DMS 273 (cell line): ENCODE measurements around the gene FAM149A.

Source experiments
- DNase-seq: peaks from one replicate; lab custom pipeline; 2025; ENCODE audit not compliant: unreplicated experiment; lab: John Stamatoyannopoulos, UW

The FAM149A gene

DNA sequence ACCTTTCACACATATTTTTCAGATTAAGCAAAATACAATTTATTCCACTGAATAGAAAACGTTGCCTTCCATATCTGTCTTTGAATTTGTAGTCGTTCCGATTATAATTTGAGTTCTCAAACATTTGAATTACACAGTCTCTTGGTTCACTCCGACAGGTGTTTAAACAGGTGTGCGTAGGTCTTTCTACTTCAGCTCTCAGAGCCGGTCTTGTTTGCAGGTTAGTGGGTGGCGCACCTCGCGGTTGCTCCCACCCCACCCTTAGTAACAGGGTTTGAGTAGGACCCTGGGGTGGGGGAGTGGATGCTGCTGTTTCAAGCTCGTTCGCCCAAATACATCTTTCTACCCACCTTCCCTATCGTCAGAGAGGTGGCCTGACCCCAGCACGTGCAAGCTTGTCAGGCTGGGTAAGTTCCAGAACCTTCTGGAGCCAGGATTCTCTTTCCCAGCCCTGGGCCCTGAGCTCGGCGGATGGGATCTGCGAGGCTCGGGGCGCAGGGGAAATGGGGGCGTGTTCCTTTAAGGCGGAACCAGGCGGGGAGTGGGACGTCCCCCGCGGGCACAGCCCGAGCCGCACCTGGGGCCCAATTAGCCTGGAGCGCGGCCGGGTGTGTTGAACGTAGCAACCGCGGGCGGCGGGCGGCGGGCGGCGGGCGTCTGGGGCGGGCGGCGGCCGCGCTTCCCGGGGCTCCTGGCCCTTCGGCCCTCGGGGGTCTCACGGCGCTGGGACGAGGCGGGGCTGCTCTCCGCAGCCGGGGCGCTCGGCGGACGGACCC lies at the start of gene FAM149A:
Gene FAM149A, plus strand, starts transcription at position 591 of the 776 bp plus-strand sequence.
- DNase-seq = peak; percentile 77

DNA sequence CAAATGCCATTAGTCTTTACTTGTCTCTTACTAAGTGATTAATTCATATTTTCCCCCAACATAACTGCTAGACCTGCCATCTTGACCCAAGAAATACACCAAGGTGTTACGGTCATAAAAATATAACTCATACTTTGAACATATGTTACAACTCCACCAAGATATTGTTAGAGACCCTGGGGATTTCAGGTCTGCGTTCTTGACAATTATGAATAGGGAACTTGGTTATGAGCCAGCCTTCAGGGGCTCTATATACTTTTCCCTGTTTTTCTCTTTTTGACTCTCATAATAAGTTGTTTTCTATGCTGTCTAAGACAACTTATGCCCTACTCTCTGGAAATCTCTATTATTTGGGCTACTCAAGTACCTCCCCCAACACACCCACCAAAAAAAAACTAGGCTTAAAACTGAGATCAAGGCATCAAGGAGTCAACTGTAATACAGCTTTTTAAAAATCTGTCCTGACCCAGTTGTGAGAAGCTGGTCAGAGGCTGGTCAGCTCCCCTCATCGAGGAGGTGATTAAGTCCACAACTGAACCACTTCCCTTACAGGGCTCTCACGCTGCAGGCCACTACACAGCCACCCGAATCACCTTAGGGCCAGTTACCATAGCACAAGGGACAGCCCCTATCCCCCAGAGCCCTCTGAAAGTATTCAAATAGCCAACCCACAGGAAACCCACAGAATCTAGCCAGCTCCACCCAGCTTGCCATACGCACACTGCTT lies 46.1 kb upstream of the FAM149A start:
- DNase-seq = no peak

DNA sequence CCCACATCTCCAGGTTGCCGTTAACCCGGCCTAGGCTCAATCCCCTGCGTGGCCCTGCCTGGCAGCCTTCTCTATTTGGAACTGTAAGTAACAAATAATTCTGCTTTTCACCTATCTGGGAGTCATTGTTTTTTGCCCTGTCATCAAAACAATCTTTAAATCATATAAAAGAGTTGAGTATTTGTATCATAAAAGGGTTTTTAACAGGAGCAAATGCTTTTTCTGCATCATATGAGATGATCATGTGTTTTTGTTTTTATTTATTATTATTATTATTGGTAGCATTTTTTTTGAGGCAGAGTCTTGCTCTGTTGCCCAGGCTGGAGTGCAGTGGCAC lies 45.6 kb upstream of the FAM149A start:
- DNase-seq = no peak

DNA sequence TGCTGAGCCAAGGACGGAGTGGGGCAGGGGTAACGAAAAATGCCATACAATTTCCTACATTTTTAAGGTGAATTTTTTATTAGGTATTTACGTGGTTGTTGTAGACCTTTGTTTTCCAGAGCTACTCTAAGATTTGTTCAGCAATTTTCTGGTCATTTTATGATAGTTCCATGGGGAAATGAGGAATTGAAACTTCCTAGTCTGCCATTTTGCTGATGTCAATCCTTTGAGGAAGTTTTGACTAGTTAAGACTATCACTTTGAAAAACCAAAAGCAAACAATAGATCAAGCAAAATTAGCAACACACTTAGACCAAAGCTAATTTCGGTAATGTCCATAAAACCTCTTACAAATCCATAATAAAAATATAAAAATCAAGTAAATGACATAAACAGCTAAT lies 42.6 kb upstream of the FAM149A start:
- no peak for DNase-seq

DNA sequence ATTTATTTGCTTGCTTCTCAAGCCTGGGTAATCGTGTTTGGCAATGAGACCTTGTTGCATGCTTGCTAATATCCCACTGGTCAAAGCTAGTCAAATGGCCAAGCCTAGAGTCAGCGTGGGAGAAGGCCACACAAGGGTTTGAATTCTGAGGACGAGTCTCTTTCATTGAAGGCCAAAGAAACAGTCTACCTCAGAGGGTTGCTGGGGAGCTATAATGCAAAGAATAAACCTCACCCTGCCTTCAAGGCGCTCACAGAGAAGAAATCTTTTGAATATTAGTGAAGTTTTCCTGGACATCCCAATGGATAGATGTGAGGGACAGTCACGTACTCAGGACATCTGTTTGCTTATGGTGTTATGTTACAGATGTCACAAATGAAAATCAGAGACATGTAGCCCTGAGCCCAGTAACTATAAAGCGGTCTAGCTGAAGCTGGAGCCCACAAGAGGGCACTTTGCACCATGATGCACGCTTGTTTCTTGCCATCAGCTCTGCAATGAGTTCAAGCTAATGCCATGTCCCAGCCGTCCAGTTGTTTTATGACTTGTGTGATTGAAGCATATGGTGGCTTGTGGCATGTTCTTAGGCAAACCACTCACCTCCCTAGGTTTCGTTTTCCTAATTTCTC lies 36.6 kb upstream of the FAM149A start:
- peak; percentile 59 for DNase-seq

DNA sequence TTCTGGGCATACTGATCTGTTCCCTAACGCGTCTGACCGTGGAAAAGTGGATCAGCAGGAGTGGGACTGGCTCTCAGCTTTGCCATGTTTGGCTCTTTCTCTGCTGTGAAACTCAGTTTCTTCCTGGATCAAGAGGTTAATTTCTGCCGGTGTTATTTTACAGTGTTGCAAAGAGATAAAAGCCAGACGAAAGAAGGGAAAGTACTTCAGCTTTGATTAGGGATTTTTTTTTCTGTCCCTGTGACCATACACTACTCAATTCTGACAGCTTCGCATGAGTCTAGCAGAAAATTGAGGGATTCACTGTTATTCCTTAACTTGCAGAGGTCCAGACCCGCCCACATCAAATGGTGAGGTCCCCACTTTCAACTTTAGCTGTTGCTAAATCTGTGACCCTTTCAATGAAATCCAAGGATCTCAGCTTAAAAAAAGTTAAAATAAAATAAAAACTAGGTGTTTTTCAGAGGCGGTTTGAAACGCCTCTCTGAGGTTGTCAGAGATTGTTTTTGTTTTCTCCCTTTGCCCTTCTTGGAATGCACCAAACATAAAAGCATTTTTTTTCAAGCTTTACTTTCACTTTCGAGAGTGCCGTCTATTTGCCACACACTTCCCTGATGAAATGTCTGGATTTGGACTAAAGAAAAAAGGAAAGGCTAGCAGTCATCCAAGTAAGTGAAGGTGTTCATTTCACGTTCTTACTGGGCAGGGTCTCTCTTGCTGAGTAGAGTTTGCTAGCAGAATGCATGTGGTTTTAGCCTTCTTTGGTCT lies 35.7 kb upstream of the FAM149A start, which contains the start of gene TLR3:
Gene TLR3, plus strand, starts transcription at position 576 of the 768 bp plus-strand sequence. CDS start 7,464 bp downstream, outside the sequence.
- peak; percentile 7 for DNase-seq

DNA sequence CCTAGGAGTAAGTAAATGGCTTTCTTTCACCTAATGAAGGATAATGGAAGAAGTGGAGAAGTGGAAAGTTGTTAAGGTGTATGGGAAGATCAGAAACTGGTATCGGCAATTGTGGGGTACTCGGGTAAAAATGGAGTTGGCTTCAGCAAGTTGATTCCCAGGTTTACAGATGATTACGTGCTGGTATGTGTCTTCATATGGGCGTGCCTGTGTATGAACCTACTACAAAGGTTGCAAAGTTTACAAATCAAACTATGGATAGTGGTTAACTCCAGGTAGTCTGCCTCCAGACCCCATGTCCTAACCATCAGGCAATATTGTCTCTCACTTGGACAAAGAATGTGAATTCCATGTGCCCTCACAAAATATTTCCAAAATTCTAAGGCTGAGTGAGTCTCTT lies 34.8 kb upstream of the FAM149A start:
- DNase-seq = no peak

DNA sequence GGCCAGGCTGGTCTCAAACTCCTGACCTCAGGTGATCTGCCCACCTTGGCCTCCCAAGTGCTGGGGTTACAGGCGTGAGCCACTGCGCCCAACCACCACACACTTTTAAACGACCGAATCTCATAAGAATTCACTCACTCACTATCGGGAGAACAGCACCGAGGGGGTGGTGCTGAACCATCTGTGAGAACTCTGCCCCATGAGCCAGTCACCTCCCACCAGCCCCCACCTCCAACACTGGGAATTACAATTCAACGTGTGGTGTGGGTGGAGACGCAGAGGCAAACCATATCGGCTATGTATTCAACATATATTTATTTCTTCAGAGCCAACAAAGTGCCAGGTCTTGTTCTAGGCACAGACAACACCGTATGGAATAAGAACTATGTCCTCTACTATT lies 32.0 kb upstream of the FAM149A start:
- no peak for DNase-seq

DNA sequence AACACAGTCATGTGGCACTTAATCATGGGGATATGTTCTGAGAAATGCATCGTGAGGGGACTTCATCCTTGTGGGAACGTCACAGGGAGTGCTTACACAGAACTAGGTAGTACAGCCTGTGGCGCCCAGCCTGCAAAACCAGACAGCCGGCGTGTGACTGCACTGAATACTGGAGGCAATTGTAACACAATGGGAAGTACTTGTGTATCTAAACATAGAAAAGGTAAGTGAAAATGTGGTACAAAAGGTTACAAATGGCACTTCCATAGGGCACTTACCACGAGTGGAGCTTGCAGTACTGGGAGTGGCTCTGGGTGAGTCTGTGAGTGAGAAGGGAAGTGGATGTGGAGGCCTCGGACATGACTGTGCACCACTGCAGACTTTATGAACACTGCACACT lies 30.3 kb upstream of the FAM149A start:
- no peak for DNase-seq

DNA sequence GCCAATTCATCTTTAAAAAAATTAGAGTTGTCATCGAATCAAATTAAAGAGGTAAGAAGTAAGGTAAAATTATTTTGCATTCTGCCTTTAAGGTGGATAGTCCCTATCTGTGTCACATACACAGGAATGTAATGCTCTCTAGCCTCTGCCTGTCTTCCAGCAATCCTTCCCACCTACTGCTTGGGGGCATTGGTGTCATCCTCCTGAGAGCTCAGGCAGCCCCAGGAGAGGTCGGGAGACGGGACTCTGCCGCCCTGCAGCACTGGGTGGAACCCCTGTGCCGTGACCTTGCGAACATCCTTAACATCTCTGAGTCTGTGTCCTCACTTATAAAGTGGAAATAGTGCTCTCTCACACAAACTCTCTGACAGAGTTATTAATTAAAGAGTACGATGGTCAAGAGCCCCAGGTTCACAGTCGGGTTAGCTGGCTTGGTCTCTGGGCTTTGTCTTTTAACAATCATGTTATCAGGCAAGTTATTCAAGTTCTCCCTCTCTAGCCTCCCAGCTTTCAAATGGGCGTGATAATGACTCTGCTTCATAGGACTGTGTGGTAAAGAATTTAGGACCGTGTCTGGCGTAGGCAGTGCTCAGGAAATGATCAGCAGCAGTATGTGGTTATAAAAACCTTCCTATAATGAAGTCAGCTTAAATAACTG lies 25.4 kb upstream of the FAM149A start:
- DNase-seq = no peak

DNA sequence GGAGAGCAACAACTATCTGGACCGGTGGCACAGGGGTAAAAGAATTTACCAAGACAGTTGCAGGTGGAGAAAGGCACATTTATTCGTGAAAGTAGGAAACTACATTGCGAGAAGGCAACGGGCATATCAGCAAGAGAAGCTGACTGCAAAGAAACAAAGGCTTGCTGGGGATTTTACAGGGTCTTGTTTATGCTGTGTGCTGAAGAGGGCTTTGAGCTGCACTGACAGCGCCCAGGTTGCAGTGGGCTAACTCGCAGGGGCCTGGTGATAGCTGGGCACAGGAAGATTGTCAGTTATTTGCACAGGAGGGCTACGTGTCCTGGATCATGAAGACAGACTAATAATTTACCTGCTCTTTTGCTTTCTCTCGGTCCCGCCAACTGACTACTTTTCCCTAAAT lies 24.8 kb upstream of the FAM149A start:
- no peak for DNase-seq

DNA sequence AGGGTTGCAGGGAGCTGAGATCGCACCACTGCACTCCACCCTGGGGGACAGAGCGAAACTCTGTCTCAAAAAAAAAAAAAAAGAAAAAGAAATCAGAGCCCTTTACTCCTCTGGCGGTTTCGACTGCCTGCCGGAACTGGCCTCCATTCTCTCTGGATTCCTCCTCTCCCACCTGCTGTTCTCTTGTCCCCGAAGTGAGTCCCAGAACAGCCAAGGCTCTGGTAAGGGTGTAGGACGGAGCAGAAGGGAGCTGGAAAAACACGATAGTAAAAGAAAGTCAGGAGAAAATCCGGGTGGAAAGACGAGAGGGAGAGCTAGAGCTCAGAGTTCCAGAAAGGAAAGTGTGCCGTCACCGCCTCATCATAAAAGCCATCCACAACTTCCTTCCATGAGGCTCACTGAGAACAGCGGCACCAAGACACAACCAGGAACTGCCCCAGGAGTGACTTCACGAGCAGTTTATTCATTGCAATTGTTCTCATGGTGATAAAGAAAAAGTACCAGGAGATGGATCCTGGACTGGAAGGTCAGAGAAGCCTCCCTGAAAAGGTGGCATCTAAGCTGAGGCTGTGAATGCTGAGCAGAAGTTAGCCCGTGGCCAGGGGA lies 23.2 kb upstream of the FAM149A start:
- DNase-seq = no peak

DNA sequence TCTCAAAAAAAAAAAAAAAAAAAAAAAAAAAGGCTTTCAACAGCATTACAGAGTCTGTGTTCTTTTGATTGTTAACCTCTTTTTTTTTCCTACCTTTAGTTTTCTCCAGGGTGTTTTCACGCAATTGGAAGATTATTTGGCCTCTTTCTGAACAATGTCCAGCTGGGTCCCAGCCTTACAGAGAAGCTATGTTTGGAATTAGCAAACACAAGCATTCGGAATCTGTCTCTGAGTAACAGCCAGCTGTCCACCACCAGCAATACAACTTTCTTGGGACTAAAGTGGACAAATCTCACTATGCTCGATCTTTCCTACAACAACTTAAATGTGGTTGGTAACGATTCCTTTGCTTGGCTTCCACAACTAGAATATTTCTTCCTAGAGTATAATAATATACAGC lies 22.3 kb upstream of the FAM149A start:
- DNase-seq = no peak

DNA sequence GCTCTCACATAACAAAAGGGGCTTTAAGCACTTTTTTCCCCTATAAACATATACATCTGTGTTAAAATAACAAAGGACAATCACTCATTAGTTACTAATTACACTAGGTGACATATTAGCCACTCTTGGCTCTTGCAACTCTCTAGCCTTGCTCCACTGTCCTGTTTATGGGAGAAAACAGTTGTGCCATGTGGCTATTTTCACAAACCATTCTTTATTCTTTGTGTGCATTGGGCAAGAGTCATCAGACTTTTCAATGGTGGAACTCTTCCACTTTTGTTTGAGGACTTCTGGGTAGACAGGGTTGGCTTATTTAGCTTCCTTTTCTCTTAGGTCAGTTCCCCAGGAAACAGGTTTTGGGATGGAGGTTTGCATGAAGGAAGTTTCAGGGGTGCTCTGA lies 16.0 kb upstream of the FAM149A start:
- DNase-seq = no peak

DNA sequence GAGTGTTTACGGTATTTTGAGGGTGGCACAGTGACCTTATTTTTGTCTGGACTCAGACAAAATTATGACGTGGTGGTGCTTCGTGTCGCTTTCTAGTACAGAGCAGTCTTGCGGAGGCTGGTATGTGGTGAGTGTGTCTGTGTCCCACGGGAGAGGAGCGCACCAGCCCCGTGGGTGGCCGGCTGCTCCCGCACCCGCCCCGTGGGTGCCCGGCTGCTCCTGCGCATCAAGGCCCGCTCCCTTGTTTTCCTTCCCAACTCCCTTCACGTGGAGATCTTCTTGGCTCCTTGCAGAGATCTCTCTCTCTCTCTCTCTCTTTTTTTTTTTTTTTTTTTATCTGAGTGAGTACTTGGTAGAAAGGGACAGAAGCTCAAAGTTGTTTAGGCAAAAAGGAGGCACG lies 12.2 kb upstream of the FAM149A start:
- DNase-seq = no peak

DNA sequence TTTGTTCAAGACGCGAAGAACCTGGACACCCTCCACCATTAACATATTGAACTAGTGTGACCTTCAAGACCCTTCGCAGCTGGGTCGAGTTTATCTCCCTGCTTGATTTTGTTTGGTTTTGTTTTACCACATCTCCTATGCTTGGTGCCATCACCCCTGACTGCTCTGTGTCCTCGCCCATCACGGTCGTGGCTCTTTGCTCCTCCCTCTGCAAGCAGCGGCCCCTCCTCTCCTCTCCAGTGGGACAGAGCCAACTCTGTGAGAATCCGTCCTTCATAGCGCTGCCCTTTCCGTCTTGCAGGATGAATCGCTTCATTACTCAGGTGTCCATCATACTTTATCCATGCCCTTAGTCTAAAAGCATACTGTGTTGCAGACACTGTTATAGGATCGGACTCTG lies 9.1 kb upstream of the FAM149A start:
- no peak for DNase-seq

DNA sequence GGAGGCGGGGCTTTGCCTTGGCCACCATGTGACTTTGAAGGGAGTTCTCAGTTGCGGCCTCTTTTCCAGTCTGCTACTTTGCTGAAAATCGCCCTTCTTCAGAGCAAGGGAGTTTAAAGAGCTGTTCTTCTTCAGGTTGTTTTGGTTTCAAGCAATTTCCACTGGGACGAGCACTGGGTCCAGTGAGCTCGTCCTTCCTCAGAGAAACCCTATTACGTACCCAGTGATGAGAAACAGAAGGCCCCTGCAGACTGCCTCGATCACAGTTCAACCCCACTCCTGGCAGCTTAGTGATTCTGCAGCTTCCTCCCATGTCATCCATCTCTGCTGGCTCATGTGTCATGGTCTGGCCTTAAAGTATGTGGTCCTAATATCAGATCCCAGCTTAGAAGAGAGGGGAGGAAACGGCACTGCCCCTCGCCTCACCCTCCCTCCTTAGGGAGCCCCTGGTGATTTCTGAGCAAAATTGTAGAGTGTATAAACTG lies 7.8 kb upstream of the FAM149A start:
- no peak for DNase-seq

DNA sequence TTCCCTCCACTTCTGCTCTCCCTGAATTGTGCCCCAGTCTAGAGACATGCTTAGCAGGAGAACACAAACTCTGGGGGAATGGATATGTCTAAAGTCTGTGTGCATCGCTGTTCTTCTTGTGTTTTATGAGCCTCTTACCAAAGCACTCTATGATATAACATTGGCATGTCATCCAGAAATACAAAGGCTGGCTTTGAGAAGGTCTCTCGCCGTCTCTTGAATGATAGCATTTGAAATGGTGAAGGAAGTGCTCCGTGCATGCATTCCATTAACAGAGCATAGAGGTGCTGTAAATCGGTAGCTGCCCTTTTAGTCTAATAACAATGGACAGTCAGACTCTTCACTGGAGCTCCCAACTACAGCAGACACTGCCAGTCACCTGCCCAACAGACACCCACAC lies 7.1 kb upstream of the FAM149A start:
- no peak for DNase-seq

DNA sequence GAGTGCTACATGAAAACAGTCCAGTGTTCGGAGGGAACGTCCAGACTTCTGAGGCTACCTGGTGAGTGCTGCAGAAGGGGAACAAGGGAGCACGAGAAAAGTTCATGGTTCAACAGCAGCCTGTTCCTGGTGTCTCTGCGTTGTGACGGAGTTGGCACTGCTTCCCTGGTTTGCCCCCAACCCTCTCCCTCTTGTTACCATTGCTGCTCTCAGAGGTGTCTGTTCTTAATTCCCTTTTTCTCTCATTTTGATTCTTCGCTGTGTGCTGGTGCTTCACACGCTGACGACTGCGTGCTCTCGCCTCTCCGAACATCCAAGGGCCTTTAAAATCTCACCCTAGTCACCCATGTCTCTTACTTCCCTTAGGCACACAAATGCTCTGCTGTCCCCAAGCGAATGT lies 1.6 kb upstream of the FAM149A start:
- no peak for DNase-seq

DNA sequence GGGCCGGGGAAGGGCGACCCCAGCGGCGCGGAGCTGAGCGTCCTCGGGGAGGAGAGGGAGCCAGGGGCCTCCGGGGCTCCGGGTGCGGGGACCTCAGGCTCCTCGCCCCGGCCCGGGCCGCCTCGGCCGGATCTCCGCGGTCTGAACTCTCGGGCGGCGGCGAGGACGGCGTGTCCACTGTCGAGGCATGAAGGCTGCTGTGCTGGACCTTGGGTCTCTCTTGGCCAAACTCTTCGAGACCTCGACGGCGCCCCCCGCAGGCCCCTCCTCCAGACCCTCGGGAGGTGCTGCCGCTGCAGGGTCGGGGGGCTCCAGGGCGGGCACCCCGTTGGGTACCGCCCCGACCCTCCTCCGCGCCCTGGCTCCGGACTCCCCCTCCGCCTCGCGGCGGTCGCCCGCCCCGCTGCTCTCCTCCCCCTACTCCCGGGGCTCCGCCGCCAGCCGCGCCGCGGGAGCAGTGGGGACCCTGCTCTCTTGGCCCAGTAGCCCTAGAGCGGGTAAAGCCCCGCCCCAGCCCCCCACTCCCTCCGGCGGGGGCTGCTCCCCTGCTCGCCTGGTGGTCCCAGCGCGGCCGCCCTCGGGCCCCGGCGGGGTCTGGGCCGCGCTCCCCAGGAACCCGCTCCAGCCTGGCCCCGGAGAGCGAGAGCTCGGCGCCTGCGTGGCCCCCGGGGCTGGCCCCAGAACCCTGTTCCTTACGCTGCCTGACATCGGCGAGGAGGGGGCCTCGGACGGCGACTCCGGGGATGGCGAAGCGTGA lies 564 bp downstream of the FAM149A start:
- DNase-seq = peak; percentile 45
